OCI-LY1 (cell line): ENCODE results near the gene DYNLT1.

Source experiments
- H2AFZ ChIP-seq: fragments of 200-600 bp; sonication (generic), shearing (Covaris generic); 2 replicates; pipeline ENCODE4 v1.6.0; 2014; ENCODE audit warnings: antibody characterized with exemption, mild to moderate bottlenecking, low read length
- H3F3A ChIP-seq: fragments of 200-600 bp; sonication (generic), shearing (Covaris generic); 2 replicates; pipeline ENCODE4 v1.6.0; 2014; ENCODE audit warnings: mild to moderate bottlenecking, antibody characterized with exemption, low read length, moderate library complexity; ENCODE audit not compliant: insufficient read depth
- H3K27ac ChIP-seq: fragments of 200-600 bp; sonication (generic); 2 replicates; pipeline ENCODE4 v1.5.1; 2014; ENCODE audit warnings: low read length, mixed run types, mild to moderate bottlenecking, low read depth; ENCODE audit not compliant: poor library complexity, severe bottlenecking
- H3K27me3 ChIP-seq: fragments of 200-600 bp; sonication (generic); 2 replicates; pipeline ENCODE4 v1.6.0; 2014; ENCODE audit warnings: antibody characterized with exemption, mild to moderate bottlenecking, low read length, moderate library complexity; ENCODE audit not compliant: insufficient read depth
- H3K36me3 ChIP-seq: fragments of 200-600 bp; sonication (generic); 2 replicates; pipeline ENCODE4 v1.6.1; 2014; ENCODE audit warnings: mild to moderate bottlenecking, antibody characterized with exemption, low read length, moderate library complexity, mixed read lengths; ENCODE audit not compliant: insufficient read depth
- H3K4me1 ChIP-seq: fragments of 200-600 bp; sonication (generic); 2 replicates; pipeline ENCODE4 v1.5.1; 2014; ENCODE audit warnings: mild to moderate bottlenecking, low read length, moderate library complexity; ENCODE audit not compliant: insufficient read depth, severe bottlenecking
- H3K4me2 ChIP-seq: fragments of 200-600 bp; sonication (generic), shearing (Covaris generic); 2 replicates; pipeline ENCODE4 v1.6.1; 2014; ENCODE audit warnings: low read length
- H3K4me3 ChIP-seq: fragments of 200-600 bp; sonication (generic); 2 replicates; pipeline ENCODE4 v1.5.1; 2014; ENCODE audit warnings: low read length, low read depth, mild to moderate bottlenecking, mixed read lengths; ENCODE audit not compliant: poor library complexity, severe bottlenecking
- H3K79me2 ChIP-seq: fragments of 200-600 bp; shearing (Covaris generic); 2 replicates; pipeline ENCODE4 v1.6.1; 2016; ENCODE audit warnings: mixed run types, low read length, mixed read lengths; ENCODE audit not compliant: insufficient read depth
- H3K9ac ChIP-seq: fragments of 200-600 bp; sonication (generic), shearing (Covaris generic); 2 replicates; pipeline ENCODE4 v1.6.1; 2014; ENCODE audit warnings: mild to moderate bottlenecking, low read length, mixed read lengths
- H3K9me2 ChIP-seq: fragments of 200-600 bp; sonication (generic), shearing (Covaris generic); 2 replicates; pipeline ENCODE4 v1.6.1; 2014; ENCODE audit warnings: low read depth, mild to moderate bottlenecking, low read length, mixed read lengths
- H3K9me3 ChIP-seq: fragments of 200-600 bp; shearing (Covaris generic); 2 replicates; pipeline ENCODE4 v1.6.1; 2014; ENCODE audit warnings: low read length, mixed read lengths
- H4K20me1 ChIP-seq: fragments of 200-600 bp; sonication (generic), shearing (Covaris generic); 2 replicates; pipeline ENCODE4 v1.6.0; 2016; ENCODE audit warnings: mild to moderate bottlenecking, low read length; ENCODE audit not compliant: insufficient read depth
- EZH2 ChIP-seq: fragments of 200-600 bp; sonication (generic), shearing (Covaris generic); IDR thresholded peaks from 2 replicates; pipeline ENCODE4 v1.8.0; 2017; ENCODE audit warnings: borderline replicate concordance, mixed run types, mild to moderate bottlenecking, antibody characterized with exemption, low read length, moderate library complexity, mixed read lengths
- TF ChIP-seq, protein P1 (sequence below): fragments of 200-600 bp; sonication (generic), shearing (Covaris generic); IDR thresholded peaks from 2 replicates; pipeline ENCODE4 v1.5.1; 2017; ENCODE audit warnings: mild to moderate bottlenecking, antibody characterized with exemption, low read length, moderate library complexity, mixed read lengths

DYNLT1 gene

DNA sequence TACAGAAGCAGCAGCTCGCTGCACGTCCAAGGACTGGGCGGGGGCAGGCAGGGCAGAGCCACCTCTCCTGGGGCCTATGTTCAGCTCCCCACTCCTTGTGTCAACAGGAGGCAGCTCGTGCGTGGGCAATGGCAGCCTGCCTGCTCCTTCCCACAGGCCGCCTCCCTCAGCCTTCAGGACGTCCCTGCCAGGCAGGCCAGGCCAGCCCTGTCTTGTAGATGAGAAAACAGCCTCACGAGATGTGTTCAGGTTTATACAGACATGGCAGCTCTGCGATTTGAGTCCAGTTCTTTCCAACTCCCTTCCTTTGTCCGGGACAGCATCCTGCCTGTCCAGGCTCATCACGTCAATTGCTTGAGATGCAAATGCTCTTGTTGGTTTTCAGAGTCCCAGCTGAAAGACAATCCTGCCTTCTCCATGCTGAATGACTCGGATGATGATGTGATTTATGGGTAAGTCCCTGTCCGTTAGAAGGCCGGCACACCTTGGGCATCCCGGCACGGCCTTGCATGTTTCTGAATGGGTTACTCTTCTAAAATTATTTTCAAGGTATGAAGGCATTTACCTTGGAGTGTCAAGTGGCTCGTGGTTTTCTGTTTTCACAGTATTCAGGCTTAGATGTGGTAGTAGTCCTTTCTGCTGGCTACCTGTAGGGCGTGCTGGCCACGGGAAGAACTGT lies 13.5 kb downstream of the DYNLT1 start:
- Histone ChIP-seq H3K4me2 (no peak overlapping the region), H3K9me2 (no peaks in the 10 kb centered on the region), H3K4me3 (no peak overlapping the region), H3K27me3 (no peaks in the 10 kb centered on the region), H3K27ac (no peak overlapping the region), H4K20me1 (no peaks in the 10 kb centered on the region), H3K9ac (no peak overlapping the region), H2AFZ (no peak overlapping the region), H3K4me1 (peaks cover 11% of the 10 kb centered on the region), H3K36me3 (peaks cover 47% of the 10 kb centered on the region; the same call in 1 of the 2 replicates), H3K9me3 (no peaks in the 10 kb centered on the region), H3K79me2 (no peaks in the 10 kb centered on the region), H3F3A (no peaks in the 10 kb centered on the region)
- TF ChIP-seq, protein P1, sequence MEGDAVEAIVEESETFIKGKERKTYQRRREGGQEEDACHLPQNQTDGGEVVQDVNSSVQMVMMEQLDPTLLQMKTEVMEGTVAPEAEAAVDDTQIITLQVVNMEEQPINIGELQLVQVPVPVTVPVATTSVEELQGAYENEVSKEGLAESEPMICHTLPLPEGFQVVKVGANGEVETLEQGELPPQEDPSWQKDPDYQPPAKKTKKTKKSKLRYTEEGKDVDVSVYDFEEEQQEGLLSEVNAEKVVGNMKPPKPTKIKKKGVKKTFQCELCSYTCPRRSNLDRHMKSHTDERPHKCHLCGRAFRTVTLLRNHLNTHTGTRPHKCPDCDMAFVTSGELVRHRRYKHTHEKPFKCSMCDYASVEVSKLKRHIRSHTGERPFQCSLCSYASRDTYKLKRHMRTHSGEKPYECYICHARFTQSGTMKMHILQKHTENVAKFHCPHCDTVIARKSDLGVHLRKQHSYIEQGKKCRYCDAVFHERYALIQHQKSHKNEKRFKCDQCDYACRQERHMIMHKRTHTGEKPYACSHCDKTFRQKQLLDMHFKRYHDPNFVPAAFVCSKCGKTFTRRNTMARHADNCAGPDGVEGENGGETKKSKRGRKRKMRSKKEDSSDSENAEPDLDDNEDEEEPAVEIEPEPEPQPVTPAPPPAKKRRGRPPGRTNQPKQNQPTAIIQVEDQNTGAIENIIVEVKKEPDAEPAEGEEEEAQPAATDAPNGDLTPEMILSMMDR, result no peak
- TF ChIP-seq EZH2, result no peak

DNA sequence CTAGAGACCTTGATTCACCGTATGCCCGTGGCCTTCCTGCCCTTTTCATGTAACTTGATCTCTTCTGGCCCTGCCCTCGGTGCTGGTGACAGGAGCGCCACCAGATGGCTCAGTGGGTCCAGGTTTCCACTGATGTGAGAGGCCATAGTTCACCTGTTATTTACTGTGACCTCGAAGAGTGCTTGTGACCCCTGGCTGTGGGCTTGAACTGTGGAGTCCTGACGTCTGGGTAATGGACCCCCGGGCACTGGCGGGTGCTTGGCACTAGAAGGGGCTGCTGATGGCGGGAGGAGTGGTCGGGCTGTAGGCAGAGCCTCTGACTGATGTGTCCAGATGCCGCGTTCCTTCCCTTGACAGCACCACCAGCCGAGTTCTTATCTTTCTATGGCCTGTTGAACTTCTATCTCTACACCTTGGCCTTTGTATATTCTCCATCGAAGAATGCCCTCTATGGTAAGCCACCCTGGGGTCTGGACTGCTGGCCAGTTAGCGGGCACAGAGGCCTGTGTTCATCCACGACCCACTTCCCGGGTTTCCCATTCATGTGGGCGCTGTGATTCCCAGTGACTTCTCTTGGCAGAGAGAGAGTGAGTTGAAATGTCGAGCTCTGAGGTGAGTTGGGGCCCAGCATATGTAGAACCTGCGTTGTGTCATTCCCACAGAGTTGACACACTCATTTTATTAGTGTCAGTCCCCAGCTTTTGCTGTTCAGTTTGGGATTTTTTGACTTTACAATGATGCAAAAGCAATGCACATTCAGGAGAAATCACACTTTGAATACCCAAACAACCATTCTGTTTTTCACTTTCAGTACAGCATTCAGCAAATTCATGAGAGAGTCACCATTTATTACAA lies 14.9 kb downstream of the DYNLT1 start:
- H3K9ac ChIP-seq, result no peak overlapping the region
- no peak overlapping the region for H3K27ac ChIP-seq
- H3K4me3 ChIP-seq, result no peak overlapping the region
- no peaks in the 10 kb centered on the region for H3K79me2 ChIP-seq
- no peak overlapping the region for H3K4me2 ChIP-seq
- no peaks in the 10 kb centered on the region for H3K27me3 ChIP-seq
- H3K9me2 ChIP-seq, result no peaks in the 10 kb centered on the region
- no peaks in the 10 kb centered on the region for H4K20me1 ChIP-seq
- no peak for TF ChIP-seq EZH2
- TF ChIP-seq, protein P1, result peak; percentile 56
- H3K36me3 ChIP-seq, result peaks cover 41% of the 10 kb centered on the region; the same call in 1 of the 2 replicates
- no peak overlapping the region for H2AFZ ChIP-seq
- peaks cover 11% of the 10 kb centered on the region for H3K4me1 ChIP-seq
- H3F3A ChIP-seq, result no peaks in the 10 kb centered on the region
- no peaks in the 10 kb centered on the region for H3K9me3 ChIP-seq

DNA sequence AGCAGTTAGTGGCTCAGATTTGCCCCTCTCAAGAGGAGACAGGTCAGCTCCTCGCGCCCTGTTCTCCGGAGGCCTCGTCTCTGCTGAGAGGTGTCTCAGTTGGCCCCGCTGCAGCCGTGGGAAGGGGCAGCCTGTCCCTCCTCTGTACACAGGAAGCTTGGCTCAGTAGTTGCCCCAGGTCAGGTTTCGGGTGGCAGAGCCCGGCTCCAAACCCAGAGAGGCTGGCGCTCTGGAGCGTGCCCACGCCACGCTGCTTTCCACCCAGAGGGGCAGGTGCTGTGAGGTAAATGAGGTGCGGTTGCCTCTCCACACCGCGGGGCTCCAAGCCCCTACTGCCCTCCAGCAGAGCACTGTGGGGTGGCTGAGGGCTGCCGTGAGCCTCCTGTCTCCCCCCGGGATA lies 16.0 kb downstream of the DYNLT1 start:
- no peaks in the 10 kb centered on the region for H3F3A ChIP-seq
- no peaks in the 10 kb centered on the region for H3K9me2 ChIP-seq
- no peaks in the 10 kb centered on the region for H4K20me1 ChIP-seq
- H3K27ac ChIP-seq, result no peak overlapping the region
- no peaks in the 10 kb centered on the region for H3K9me3 ChIP-seq
- no peak overlapping the region for H2AFZ ChIP-seq
- H3K4me3 ChIP-seq, result no peak overlapping the region
- no peaks in the 10 kb centered on the region for H3K79me2 ChIP-seq
- no peak overlapping the region for H3K9ac ChIP-seq
- H3K4me2 ChIP-seq, result no peak overlapping the region
- no peaks in the 10 kb centered on the region for H3K27me3 ChIP-seq
- peaks cover 34% of the 10 kb centered on the region; the same call in 1 of the 2 replicates for H3K36me3 ChIP-seq
- TF ChIP-seq, protein P1, result no peak
- no peak for TF ChIP-seq EZH2
- H3K4me1 ChIP-seq, result peaks cover 11% of the 10 kb centered on the region
